GM19043 (cell line): Measurements from ENCODE around the gene TTBK1.

Experiments used
- ATAC-seq: cut with Tn5 transposase; IDR thresholded peaks from one replicate; pipeline ENCODE4 v1.9.1; 2021; ENCODE audit warnings: low read depth; ENCODE audit not compliant: unreplicated experiment

TTBK1 gene

GRCh38 chr6:43335469-43335868 is 92.2 kb downstream of the TTBK1 start:
- ATAC-seq, result no peak

GRCh38 chr6:43336382-43336781 is 93.1 kb downstream of the TTBK1 start:
- no peak for ATAC-seq
